ENCODE results near the gene HIBADH.

- TF ChIP-seq GATA3 (IDR thresholded peaks at IDR 0.05; ENCODE audit: low read depth, low read length) = no peak
- no peak for TF ChIP-seq GATA2 (IDR thresholded peaks at IDR 0.05; ENCODE audit: low read depth, low read length)
These were observed 26.5 kb upstream of the HIBADH start for GRCh38 chr7:27689150-27689549.
